Measurements from ENCODE around the gene CARMIL1. TPM values are rescaled to one million over a fixed set of nuclear protein-coding genes. Genes with fewer than 3 reads are reported as not detected.

Gene CARMIL1
- total RNA-seq, 1 donor from 2014 or later: 15.7 TPM

GRCh38 chr6:25620391-25620790, 341.2 kb downstream of the CARMIL1 start:
- H3K36me3 Mint-ChIP-seq: no peaks in the 10 kb centered on the region
- no peak for TF ChIP-seq CTCF (IDR thresholded peaks at IDR 0.05; ENCODE audit: unreplicated experiment)
- H3K27ac Mint-ChIP-seq: no peak overlapping the region
- no peak for DNase-seq (ENCODE audit: low spot score in 2 of 2, unreplicated experiment in 2 of 2)
- H3K9me3 Mint-ChIP-seq: no peaks in the 10 kb centered on the region
- peaks cover 3% of the 10 kb centered on the region for H3K4me1 Mint-ChIP-seq
- no peaks in the 10 kb centered on the region for H3K27me3 Mint-ChIP-seq (ENCODE audit: low read depth)
- no peak overlapping the region for H3K4me3 Mint-ChIP-seq

- Mint-ChIP-seq H3K27ac (no peak overlapping the region), H3K4me1 (peaks cover 3% of the 10 kb centered on the region), H3K27me3 (ENCODE audit: low read depth) (peaks cover 12% of the 10 kb centered on the region), H3K9me3 (no peaks in the 10 kb centered on the region), H3K36me3 (no peaks in the 10 kb centered on the region), H3K4me3 (no peak overlapping the region)
- no peak for TF ChIP-seq CTCF (IDR thresholded peaks at IDR 0.05; ENCODE audit: unreplicated experiment)
- no peak for DNase-seq (ENCODE audit: low spot score in 2 of 2, unreplicated experiment in 2 of 2)
Observed at GRCh38 chr6:25623065-25623464, 343.9 kb downstream of the CARMIL1 start.

- Mint-ChIP-seq H3K27ac (no peak overlapping the region), H3K4me3 (no peak overlapping the region), H3K4me1 (peaks cover 3% of the 10 kb centered on the region), H3K27me3 (ENCODE audit: low read depth) (peaks cover 12% of the 10 kb centered on the region), H3K36me3 (no peaks in the 10 kb centered on the region), H3K9me3 (no peaks in the 10 kb centered on the region)
- TF ChIP-seq CTCF (IDR thresholded peaks at IDR 0.05; ENCODE audit: unreplicated experiment): no peak
- no peak for DNase-seq (ENCODE audit: low spot score in 2 of 2, unreplicated experiment in 2 of 2)
Observed at GRCh38 chr6:25623879-25624278, 344.7 kb downstream of the CARMIL1 start.

GRCh38 chr6:25627001-25627400, 347.8 kb downstream of the CARMIL1 start:
- TF ChIP-seq CTCF (IDR thresholded peaks at IDR 0.05; ENCODE audit: unreplicated experiment): no peak
- H3K4me1 Mint-ChIP-seq: peaks cover 3% of the 10 kb centered on the region
- H3K36me3 Mint-ChIP-seq: no peaks in the 10 kb centered on the region
- no peaks in the 10 kb centered on the region for H3K9me3 Mint-ChIP-seq
- H3K27ac Mint-ChIP-seq: no peak overlapping the region
- H3K4me3 Mint-ChIP-seq: no peak overlapping the region
- peaks cover 38% of the 10 kb centered on the region for H3K27me3 Mint-ChIP-seq (ENCODE audit: low read depth)
- DNase-seq (ENCODE audit: low spot score in 2 of 2, unreplicated experiment in 2 of 2): no peak

GRCh38 chr6:25628471-25629197, 349.5 kb downstream of the CARMIL1 start:
- Mint-ChIP-seq H3K4me1 (peaks cover 3% of the 10 kb centered on the region), H3K27me3 (ENCODE audit: low read depth) (peaks cover 39% of the 10 kb centered on the region), H3K4me3 (no peak overlapping the region), H3K36me3 (no peaks in the 10 kb centered on the region), H3K9me3 (no peaks in the 10 kb centered on the region), H3K27ac (no peak overlapping the region)
- no peak for TF ChIP-seq CTCF (IDR thresholded peaks at IDR 0.05; ENCODE audit: unreplicated experiment)
- no peak for DNase-seq (ENCODE audit: low spot score in 2 of 2, unreplicated experiment in 2 of 2)

Measured in mesothelial cell of epicardium (in vitro differentiated cells).